GM19324 (cell line): Measurements from ENCODE around the gene KATNA1.

ENCODE experiments used
- ATAC-seq: cut with Tn5 transposase; IDR thresholded peaks from one replicate; pipeline ENCODE4 v1.9.1; 2021; ENCODE audit warnings: mild to moderate bottlenecking, moderate library complexity; ENCODE audit not compliant: unreplicated experiment, low FRiP score

Gene KATNA1

DNA sequence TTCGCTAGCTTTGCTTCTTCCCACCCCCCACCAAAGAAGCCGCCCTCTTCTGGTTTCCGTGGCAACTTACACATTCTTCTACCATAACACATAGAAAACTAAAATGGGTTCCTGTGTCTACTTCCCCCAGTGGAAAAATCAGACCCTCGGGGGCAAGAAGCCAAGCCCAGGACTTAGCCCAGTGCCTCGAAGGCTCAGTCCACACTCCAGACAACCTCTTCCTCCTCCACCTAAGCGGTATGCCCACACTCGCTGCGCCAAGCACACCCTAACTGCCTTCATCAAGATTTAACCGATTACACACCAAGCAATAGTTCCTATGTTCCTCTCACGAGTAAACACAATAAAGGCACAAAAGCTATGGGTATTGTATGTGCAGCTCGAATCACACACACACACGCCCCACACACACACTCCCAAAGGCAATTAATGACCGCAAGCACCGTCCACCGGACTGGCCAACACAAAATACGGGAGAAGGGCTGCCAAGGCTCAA lies 103.2 kb downstream of the KATNA1 start:
- ATAC-seq, result no peak
